Measurements from ENCODE around the gene ENHO.

GRCh38 chr9:34493972-34494535 is 28.7 kb downstream of the ENHO start:
- no peak for TF ChIP-seq EZH2 (IDR thresholded peaks at IDR 0.05; ENCODE audit: insufficient read depth, poor library complexity, severe bottlenecking)
- no peak for TF ChIP-seq EZH2phosphoT487 (IDR thresholded peaks at IDR 0.05; ENCODE audit: insufficient read depth, low read depth)

Measured in GM23248 (cell line).